HG03064 (cell line): ENCODE data around the gene PRDM8.
"Not testable (repeated sequence)": the region's sequence is repeated elsewhere in the genome, so short reads cannot be mapped to it uniquely, and the experiment has no call there.

Source experiments
- ATAC-seq: cut with Tn5 transposase; IDR thresholded peaks from one replicate; pipeline ENCODE4 v1.9.1; 2021; ENCODE audit warnings: low read depth; ENCODE audit not compliant: unreplicated experiment

PRDM8 gene

GRCh38 chr4:80196922-80197573 is at the start of gene PRDM8:
Gene PRDM8, plus strand, starts transcription at chr4:80197503. Its CDS starts 2,578 bp downstream, at chr4:80200081.
- no peak for ATAC-seq

GRCh38 chr4:80150387-80151180 is 46.7 kb upstream of the PRDM8 start:
- ATAC-seq: no peak

- no peak for ATAC-seq
Measured at GRCh38 chr4:80151981-80152380, 45.3 kb upstream of the PRDM8 start.

GRCh38 chr4:80153874-80154544 is 43.3 kb upstream of the PRDM8 start:
- ATAC-seq: no peak

GRCh38 chr4:80154545-80154933 is 42.8 kb upstream of the PRDM8 start:
- ATAC-seq: no peak

GRCh38 chr4:80155316-80155982 is 41.9 kb upstream of the PRDM8 start:
- ATAC-seq: no peak

GRCh38 chr4:80156410-80156809 is 40.9 kb upstream of the PRDM8 start:
- no peak for ATAC-seq

GRCh38 chr4:80161413-80162058 is 35.8 kb upstream of the PRDM8 start:
- ATAC-seq: no peak

- no peak for ATAC-seq
Measured at GRCh38 chr4:80162418-80162817, 34.9 kb upstream of the PRDM8 start.

GRCh38 chr4:80165855-80166254 is 31.4 kb upstream of the PRDM8 start:
- no peak for ATAC-seq

- ATAC-seq: no peak
Measured at GRCh38 chr4:80171251-80171650, 26.1 kb upstream of the PRDM8 start.

GRCh38 chr4:80171656-80172055 is 25.6 kb upstream of the PRDM8 start:
- ATAC-seq: no peak

- ATAC-seq: no peak
Measured at GRCh38 chr4:80172203-80172602, 25.1 kb upstream of the PRDM8 start.

GRCh38 chr4:80173401-80173800 is 23.9 kb upstream of the PRDM8 start:
- ATAC-seq: peak; percentile 91

GRCh38 chr4:80173841-80174240 is 23.5 kb upstream of the PRDM8 start:
- peak; percentile 8 for ATAC-seq

GRCh38 chr4:80177793-80178192 is 19.5 kb upstream of the PRDM8 start:
- not testable (repeated sequence) for ATAC-seq

GRCh38 chr4:80178964-80179363 is 18.3 kb upstream of the PRDM8 start:
- no peak for ATAC-seq

GRCh38 chr4:80179637-80180161 is 17.6 kb upstream of the PRDM8 start:
- ATAC-seq: no peak

GRCh38 chr4:80180743-80181142 is 16.6 kb upstream of the PRDM8 start:
- ATAC-seq: no peak

- no peak for ATAC-seq
Measured at GRCh38 chr4:80182237-80182866, 15.0 kb upstream of the PRDM8 start.
